GM19240 (cell line): ENCODE results near the gene AFMID.
"Not testable (repeated sequence)": the region's sequence is repeated elsewhere in the genome, so short reads cannot be mapped to it uniquely, and the experiment has no call there.

ENCODE experiments used
- DNase-seq: peaks from one replicate; pipeline ENCODE4 v3.0.0; 2011; ENCODE audit warnings: low spot score; ENCODE audit not compliant: insufficient read length

The AFMID gene, protein sequence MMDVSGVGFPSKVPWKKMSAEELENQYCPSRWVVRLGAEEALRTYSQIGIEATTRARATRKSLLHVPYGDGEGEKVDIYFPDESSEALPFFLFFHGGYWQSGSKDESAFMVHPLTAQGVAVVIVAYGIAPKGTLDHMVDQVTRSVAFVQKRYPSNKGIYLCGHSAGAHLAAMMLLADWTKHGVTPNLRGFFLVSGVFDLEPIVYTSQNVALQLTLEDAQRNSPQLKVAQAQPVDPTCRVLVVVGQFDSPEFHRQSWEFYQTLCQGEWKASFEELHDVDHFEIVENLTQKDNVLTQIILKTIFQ

GRCh38 chr17:78186692-78187595, at the start of gene AFMID, which contains the start of gene TK1:
AFMID (plus strand) TSS chr17:78187362; CDS start chr17:78187371, 9 bp downstream.
TK1 (minus strand) TSS chr17:78187052; CDS start chr17:78186994, 58 bp downstream.
- DNase-seq: peak; percentile 98

DNA sequence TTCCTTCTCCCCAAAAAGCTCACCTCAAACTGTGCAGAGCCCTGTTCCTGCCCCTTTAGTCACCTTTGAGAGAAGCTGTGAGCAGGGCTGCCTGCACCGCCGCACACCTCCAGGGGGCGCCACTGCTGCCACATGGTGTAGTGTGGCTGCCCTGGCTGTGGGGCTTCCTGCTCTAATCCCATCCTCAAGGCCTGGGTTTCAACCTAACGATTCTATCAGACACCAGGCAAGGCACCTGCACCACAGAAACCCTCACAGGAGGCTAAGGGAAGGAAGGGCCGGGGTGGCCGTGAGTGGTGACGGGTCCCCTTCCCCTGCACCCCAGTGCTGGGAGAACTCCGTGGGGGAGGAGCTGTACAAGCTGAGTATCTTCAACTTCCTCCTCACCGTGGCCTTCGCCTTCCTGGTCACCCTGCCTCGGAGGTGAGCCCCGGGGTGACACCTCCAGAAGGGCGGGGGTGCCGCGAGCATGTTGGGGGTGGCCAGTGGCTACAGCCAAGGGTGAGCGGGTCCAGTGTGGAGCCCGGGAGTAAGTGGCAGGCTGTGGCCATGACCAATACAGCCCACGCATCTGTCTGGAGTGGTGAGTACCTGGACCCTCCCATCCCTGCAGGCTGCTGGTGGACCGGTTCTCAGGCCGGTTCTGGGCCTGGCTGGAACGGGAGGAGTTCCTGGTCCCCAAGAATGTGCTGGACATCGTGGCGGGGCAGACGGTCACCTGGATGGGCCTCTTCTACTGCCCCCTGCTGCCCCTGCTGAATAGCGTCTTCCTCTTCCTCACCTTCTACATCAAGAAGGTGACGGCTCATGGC, 49.6 kb upstream of the AFMID start:
- DNase-seq: no peak

GRCh38 chr17:78138204-78139060, 48.7 kb upstream of the AFMID start:
- DNase-seq: no peak

- not testable (repeated sequence) for DNase-seq
These were observed 47.3 kb upstream of the AFMID start for GRCh38 chr17:78139861-78140168.

- DNase-seq: peak; percentile 65
These were observed 46.8 kb upstream of the AFMID start for GRCh38 chr17:78140169-78141051.

DNA sequence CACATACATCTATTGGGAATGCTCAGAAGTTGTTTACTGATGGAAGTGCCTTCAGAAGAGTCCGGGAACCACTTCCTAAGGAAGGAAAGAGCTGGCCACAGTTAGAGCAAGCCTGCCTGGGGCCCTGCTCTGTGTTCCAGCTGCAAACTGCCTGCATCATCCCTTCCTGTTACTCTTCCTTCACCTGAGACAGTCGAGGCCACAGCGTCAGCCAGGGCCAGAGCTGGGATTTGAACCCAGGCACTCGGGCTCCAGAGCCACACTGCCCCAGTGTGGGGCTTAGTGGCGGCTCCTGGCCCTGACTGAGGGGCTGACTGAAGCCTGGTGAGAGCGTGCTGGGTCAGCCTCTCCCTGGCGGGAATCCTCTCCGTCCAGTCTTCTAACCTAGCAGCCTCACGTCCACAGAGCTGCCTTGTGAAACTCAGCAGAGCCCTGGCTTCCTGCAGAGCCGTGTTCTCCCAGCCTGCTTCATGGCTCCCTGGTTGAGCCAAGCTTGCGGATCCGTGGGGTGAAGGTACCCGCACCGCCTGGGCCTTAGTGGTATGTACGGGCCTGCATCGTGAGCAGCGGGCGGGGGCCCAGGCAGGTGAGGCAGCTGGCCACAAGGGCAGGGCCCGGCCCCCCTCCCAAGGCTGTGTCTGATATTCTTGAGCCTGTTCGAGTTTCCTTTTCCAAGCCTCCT, 45.6 kb upstream of the AFMID start:
- DNase-seq: no peak

GRCh38 chr17:78142119-78142861, 44.9 kb upstream of the AFMID start:
- no peak for DNase-seq

- no peak for DNase-seq
These were observed 43.7 kb upstream of the AFMID start for GRCh38 chr17:78143214-78144146.

DNA sequence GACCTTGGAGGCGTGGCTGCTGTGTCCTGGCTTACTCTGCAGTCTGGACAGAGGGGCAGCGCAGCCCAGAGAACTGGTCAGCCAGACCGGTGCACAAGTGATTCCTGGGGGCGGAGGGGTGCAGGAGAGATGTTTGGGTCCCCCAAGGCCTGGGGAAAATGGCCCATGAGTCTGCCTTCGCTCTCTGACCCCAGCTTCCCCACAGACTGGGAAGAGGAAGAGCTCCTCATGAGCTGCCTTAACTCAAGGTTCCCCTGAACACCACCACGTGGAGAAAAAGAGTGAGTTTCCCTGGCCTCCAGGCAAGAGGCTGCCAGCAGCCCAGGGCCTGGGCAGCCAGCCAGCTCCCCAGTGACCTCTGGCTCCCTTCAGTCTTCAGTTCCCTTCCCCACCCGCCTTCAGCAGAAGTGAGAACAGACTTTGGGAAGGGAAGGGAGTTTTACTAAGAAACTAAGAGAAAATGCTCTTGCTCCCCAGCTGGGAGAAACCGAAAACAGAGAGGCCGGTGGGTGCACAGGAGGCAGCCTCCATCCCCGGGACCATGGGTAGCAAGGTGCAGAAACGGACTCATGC, 42.9 kb upstream of the AFMID start:
- DNase-seq: no peak

- no peak for DNase-seq
These were observed 42.2 kb upstream of the AFMID start for GRCh38 chr17:78144736-78145641.

GRCh38 chr17:78146471-78146869, 40.7 kb upstream of the AFMID start:
- DNase-seq: no peak

DNA sequence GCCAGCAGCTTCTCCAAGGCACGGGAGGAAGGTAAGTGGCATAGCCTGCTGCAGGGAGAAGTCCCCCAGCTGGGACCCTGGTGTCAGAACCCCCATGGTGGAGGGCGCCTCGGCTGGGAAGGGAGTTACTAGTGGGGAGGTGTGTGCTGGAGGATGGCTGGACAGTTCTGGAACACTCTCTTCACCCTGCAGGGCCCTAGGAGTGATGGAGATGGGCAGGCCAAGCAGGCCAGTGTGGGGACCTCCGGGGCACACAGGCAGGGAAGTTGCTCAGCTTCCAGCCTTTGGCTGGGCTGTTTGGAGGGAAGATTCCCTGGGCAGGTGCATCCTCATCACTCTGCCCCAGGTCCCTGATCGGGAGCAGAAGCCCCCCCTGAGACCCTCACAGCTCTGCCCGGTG, 40.3 kb upstream of the AFMID start:
- DNase-seq: no peak

GRCh38 chr17:78147315-78147998, 39.7 kb upstream of the AFMID start:
- DNase-seq: no peak

DNA sequence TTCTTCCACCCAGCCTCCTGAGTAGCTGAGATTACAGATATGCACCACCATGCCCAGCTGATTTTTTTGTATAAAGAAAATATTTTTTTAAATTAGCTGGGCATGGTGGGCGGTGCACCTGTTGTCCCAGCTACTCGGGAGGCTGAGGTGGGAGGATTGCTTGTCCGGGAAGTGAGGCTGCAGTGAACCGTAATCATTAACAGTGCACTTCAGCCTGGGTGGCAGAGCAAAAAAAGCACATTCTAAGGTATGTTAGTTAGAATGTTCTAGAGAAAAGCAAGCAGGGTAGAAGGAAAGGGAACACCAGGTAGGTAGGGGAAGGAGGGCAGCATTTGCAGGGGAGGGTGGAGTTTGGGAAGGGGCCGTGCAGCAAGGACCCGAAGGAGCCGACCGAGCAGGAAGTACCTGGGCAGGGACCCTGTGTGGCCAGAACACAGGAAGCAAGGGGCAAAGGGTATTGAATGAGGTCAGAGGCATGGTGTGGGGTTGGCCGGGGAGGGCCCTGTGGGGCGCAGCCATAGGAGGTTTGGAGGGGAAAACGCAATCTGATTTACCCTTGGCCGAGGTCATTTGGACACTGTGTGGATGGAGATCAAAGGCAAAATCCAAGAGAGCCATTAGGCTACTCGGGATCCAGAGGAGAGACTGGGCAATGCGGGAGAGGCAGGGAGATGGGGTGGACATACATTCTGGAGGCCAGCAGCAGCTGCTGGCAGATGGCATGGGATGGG, 38.7 kb upstream of the AFMID start:
- DNase-seq: no peak

GRCh38 chr17:78151514-78152008, 35.6 kb upstream of the AFMID start:
- no peak for DNase-seq
